HepG2 (cell line): ENCODE data around the gene USP7. TPM values are rescaled to one million over a fixed set of nuclear protein-coding genes. Genes with fewer than 3 reads are reported as not detected.
A peak's percentile ranks its signal among the peaks of the same experiment; 100 is the strongest.

ENCODE experiments used
- ATAC-seq: fragments of 200-7000 bp; cut with Tn5 transposase; 3 replicates; pipeline ENCODE4 v1.9.1; 2020; ENCODE audit warnings: mild to moderate bottlenecking, moderate library complexity
- BruUV-seq: library from RNA; stranded (reverse); fragments of 400-500 nt; replicated peaks from 2 replicates; lab custom pipeline; 2021; lab: Mats Ljungman, UMichigan
- CTCF ChIA-PET: fragments of 300-600 bp; formaldehyde crosslinking; extraction: SDS; loops from one replicate; lab custom pipeline; 2021; ENCODE audit warnings: low total read pairs, inconsistent platforms, low intra/inter-chr PET ratio; lab: Yijun Ruan, JAX
- POLR2A ChIA-PET: fragments of 350-600 bp; sonication (Branson Sonifier 250); formaldehyde crosslinking; loops from one replicate; lab custom pipeline; 2020; ENCODE audit warnings: antibody characterized with exemption, inconsistent platforms; lab: Yijun Ruan, JAX
- DNase-seq: peaks from one replicate; pipeline ENCODE4 v3.0.0-alpha.2; 2015; ENCODE audit warnings: low spot score
- FAIRE-seq: peaks from 3 replicates; lab custom pipeline; 2011; peaks lifted over from hg19 to GRCh38; lab: Jason Lieb, UNC
- H2AFZ ChIP-seq: one replicate; pipeline ENCODE4 v1.6.1; 2011; ENCODE audit warnings: low read length, inconsistent platforms
- H3K27ac ChIP-seq: fragments of 300-600 bp; 3 replicates; pipeline ENCODE4 v1.8.0; 2011; ENCODE audit warnings: mixed run types, mild to moderate bottlenecking, mixed read lengths, low read length, inconsistent platforms; ENCODE audit not compliant: insufficient read depth; ENCODE audit errors: extremely low read length
- H3K27me3 ChIP-seq, 2 experiments: fragments of 200-600 bp in 1 of 2; 2 replicates in 1 of 2; 3 replicates in 1 of 2; pipeline versions ENCODE4 v1.6.0 to v1.8.0; 2011; ENCODE audit warnings: low read length in 2 of 2, mild to moderate bottlenecking in 2 of 2, moderate library complexity in 2 of 2, inconsistent platforms in 1 of 2; ENCODE audit not compliant: insufficient read depth in 2 of 2, control insufficient read depth in 1 of 2
- H3K36me3 ChIP-seq, 2 experiments: fragments of 200-600 bp in 1 of 2; replicated peaks in 1 of 2; 2 replicates in 1 of 2; 3 replicates in 1 of 2; pipeline versions ENCODE4 v1.5.1 to v1.8.0; 2011; ENCODE audit warnings: low read length in 2 of 2, inconsistent platforms in 1 of 2; ENCODE audit not compliant: insufficient read depth in 2 of 2, control insufficient read depth in 1 of 2
- H3K4me1 ChIP-seq: 2 replicates; pipeline ENCODE4 v1.5.1; 2012; ENCODE audit warnings: low read length, inconsistent platforms; ENCODE audit not compliant: insufficient read depth
- H3K4me2 ChIP-seq: 2 replicates; pipeline ENCODE4 v1.6.0; 2011; ENCODE audit warnings: low read depth, low read length, inconsistent platforms
- H3K4me3 ChIP-seq, 3 experiments: fragments of 200-600 bp in 1 of 3; sonication (generic), shearing (Covaris generic) in 1 of 3; replicated peaks in 1 of 3; 2 replicates each; pipeline ENCODE4 v1.5.1; 2011 to 2016; ENCODE audit warnings: low read length in 3 of 3, inconsistent platforms in 2 of 3, low read depth in 2 of 3, mild to moderate bottlenecking in 2 of 3, control low read depth in 1 of 3, mixed read lengths in 1 of 3; ENCODE audit not compliant: insufficient read depth in 1 of 3
- H3K79me2 ChIP-seq: one replicate; pipeline ENCODE4 v1.6.1; 2011; ENCODE audit warnings: low read length, inconsistent platforms; ENCODE audit not compliant: insufficient read depth
- H3K9ac ChIP-seq: 2 replicates; pipeline ENCODE4 v1.6.0; 2011; ENCODE audit warnings: mild to moderate bottlenecking, low read depth, low read length, inconsistent platforms; ENCODE audit not compliant: insufficient read depth
- H3K9me3 ChIP-seq: 2 replicates; pipeline ENCODE4 v1.5.1; 2012; ENCODE audit warnings: mild to moderate bottlenecking, low read length
- H4K20me1 ChIP-seq: 2 replicates; pipeline ENCODE4 v1.6.0; 2011; ENCODE audit warnings: inconsistent platforms, mild to moderate bottlenecking, low read length, moderate library complexity; ENCODE audit not compliant: insufficient read depth
- CENPX ChIP-seq: sonication (generic); formaldehyde crosslinking; IDR thresholded peaks from 2 replicates; pipeline ENCODE4 v1.9.0; 2021; ENCODE audit warnings: mild to moderate bottlenecking, missing genetic modification reagents, moderate library complexity
- CREB1 ChIP-seq, 2 experiments: fragments of 450-650 bp in 1 of 2; IDR thresholded peaks; 2 replicates each; pipeline ENCODE4 v1.6.1; 2016 to 2017; ENCODE audit warnings: control low read depth in 1 of 2, mild to moderate bottlenecking in 1 of 2, missing compliant biosample characterization in 1 of 2, missing genetic modification characterization in 1 of 2
- CREM ChIP-seq, 2 experiments: sonication (generic) in 1 of 2; formaldehyde crosslinking in 1 of 2; IDR thresholded peaks; 2 replicates each; pipeline versions ENCODE4 v1.4.0 to v1.6.1; 2016 to 2020; ENCODE audit warnings: antibody characterized with exemption in 1 of 2, mild to moderate bottlenecking in 1 of 2, missing genetic modification reagents in 1 of 2
- FOXK1 ChIP-seq: sonication (generic); formaldehyde crosslinking; IDR thresholded peaks from 2 replicates; pipeline ENCODE4 v1.4.0; 2020; ENCODE audit warnings: low read depth, missing genetic modification reagents, borderline replicate concordance
- GABPA ChIP-seq, 2 experiments: IDR thresholded peaks; 2 replicates each; pipeline ENCODE4 v1.6.1; 2011 to 2016; ENCODE audit warnings: low read depth in 2 of 2, low read length in 1 of 2, missing biosample characterization in 1 of 2, missing genetic modification characterization in 1 of 2
- HOXA3 ChIP-seq: sonication (generic); formaldehyde crosslinking; IDR thresholded peaks from 2 replicates; pipeline ENCODE4 v1.5.0; 2020; ENCODE audit warnings: missing genetic modification reagents
- PHF20 ChIP-seq: sonication (generic); formaldehyde crosslinking; IDR thresholded peaks from 2 replicates; pipeline ENCODE4 v1.5.0; 2020; ENCODE audit warnings: mild to moderate bottlenecking, missing genetic modification reagents
- RBM39 ChIP-seq: fragments of 200-400 bp; formaldehyde crosslinking; IDR thresholded peaks from one replicate; pipeline ENCODE4 v1.6.1; 2018; ENCODE audit warnings: antibody characterized with exemption, mild to moderate bottlenecking, low read depth, low read length; ENCODE audit not compliant: poor library complexity, severe bottlenecking
- RXRA ChIP-seq: sonication (generic); formaldehyde crosslinking; IDR thresholded peaks from 2 replicates; pipeline ENCODE4 v1.5.1; 2020; ENCODE audit warnings: missing genetic modification reagents
- SIN3A ChIP-seq: IDR thresholded peaks from 2 replicates; pipeline ENCODE4 v1.6.1; 2011; ENCODE audit warnings: low read depth, mild to moderate bottlenecking, control low read depth, low read length, borderline replicate concordance
- SP1 ChIP-seq, 2 experiments: fragments of 450-650 bp in 1 of 2; sonication (generic) in 1 of 2; formaldehyde crosslinking in 1 of 2; IDR thresholded peaks; 2 replicates each; pipeline versions ENCODE4 v1.4.0 to v1.6.1; 2016 to 2020; ENCODE audit warnings: missing genetic modification reagents in 1 of 2
- ZKSCAN5 ChIP-seq: sonication (generic); formaldehyde crosslinking; IDR thresholded peaks from 2 replicates; pipeline ENCODE4 v1.5.1; 2020; ENCODE audit warnings: mild to moderate bottlenecking, missing genetic modification reagents
- ZNF160 ChIP-seq: sonication (generic); formaldehyde crosslinking; IDR thresholded peaks from 2 replicates; pipeline ENCODE4 v1.8.0; 2022; ENCODE audit warnings: mild to moderate bottlenecking, inconsistent platforms, missing genetic modification reagents
- ZNF292 ChIP-seq: sonication (generic); formaldehyde crosslinking; IDR thresholded peaks from 2 replicates; pipeline ENCODE4 v1.8.1; 2022; ENCODE audit warnings: mild to moderate bottlenecking, low read depth, missing genetic modification reagents, borderline replicate concordance
- ZNF780A ChIP-seq: sonication (generic); formaldehyde crosslinking; IDR thresholded peaks from 2 replicates; pipeline ENCODE4 v1.8.0; 2022; ENCODE audit warnings: mild to moderate bottlenecking, missing genetic modification reagents, moderate library complexity
- WGBS: methylation state at CpG from one replicate; pipeline ENCODE4 v1.1.6; 2017; ENCODE audit warnings: low lambda C conversion rate; 5-methylcytosine and 5-hydroxymethylcytosine counted together
- in situ Hi-C: cut with HindIII; loops from 2 replicates; pipeline ENCODE4 v1.10.0; 2017; ENCODE audit warnings: low pct_unique_long_range_greater_than_20kb; ENCODE audit not compliant: extremely low pct_ligation_motif_present
- intact Hi-C: fragments of 100-400 bp; cut with micrococcal nuclease; formaldehyde crosslinking; loops from one replicate; pipeline ENCODE4 v1.10.0; 2022; ENCODE audit not compliant: unreplicated experiment
- polyA plus RNA-seq, 8 experiments: library from polyadenylated mRNA; depleted of rRNA in 3 of 8; stranded (reverse) in 7 of 8; unstranded in 1 of 8; fragments of >200 nt; fragmentation: Illumina TruSeq in 4 of 8; extraction: Trizol in 4 of 8; gene quantifications; 2 replicates each; pipeline versions ENCODE4 v1.2.1 to v1.2.3, GENCODE V29; 2011 to 2016; ENCODE audit warnings: low read depth in 4 of 8, missing spikeins in 1 of 8, mixed read lengths in 1 of 8; ENCODE audit not compliant: insufficient read depth in 1 of 8
- total RNA-seq, 5 experiments: library from RNA; depleted of rRNA; stranded (reverse); fragments of >200 nt; fragmentation: Illumina TruSeq; extraction: Trizol; gene quantifications; 2 replicates each; pipeline ENCODE4 v1.2.3, GENCODE V29; 2016; ENCODE audit warnings: low read depth in 1 of 5
- TF ChIP-seq, protein P1 (sequence below): sonication (generic); formaldehyde crosslinking; IDR thresholded peaks from 2 replicates; pipeline ENCODE4 v1.8.1; 2023; ENCODE audit warnings: mild to moderate bottlenecking, missing genetic modification reagents
- TF ChIP-seq, protein P2 (sequence below): sonication (generic); formaldehyde crosslinking; IDR thresholded peaks from 2 replicates; pipeline ENCODE4 v1.4.0; 2020; ENCODE audit warnings: missing genetic modification reagents

The USP7 gene
- total and polyA plus RNA-seq, 2 of the 13 experiments (the other 11 are each of a cell fraction or from before 2014, with no cell fraction given): 52.5 to 173 TPM

DNA sequence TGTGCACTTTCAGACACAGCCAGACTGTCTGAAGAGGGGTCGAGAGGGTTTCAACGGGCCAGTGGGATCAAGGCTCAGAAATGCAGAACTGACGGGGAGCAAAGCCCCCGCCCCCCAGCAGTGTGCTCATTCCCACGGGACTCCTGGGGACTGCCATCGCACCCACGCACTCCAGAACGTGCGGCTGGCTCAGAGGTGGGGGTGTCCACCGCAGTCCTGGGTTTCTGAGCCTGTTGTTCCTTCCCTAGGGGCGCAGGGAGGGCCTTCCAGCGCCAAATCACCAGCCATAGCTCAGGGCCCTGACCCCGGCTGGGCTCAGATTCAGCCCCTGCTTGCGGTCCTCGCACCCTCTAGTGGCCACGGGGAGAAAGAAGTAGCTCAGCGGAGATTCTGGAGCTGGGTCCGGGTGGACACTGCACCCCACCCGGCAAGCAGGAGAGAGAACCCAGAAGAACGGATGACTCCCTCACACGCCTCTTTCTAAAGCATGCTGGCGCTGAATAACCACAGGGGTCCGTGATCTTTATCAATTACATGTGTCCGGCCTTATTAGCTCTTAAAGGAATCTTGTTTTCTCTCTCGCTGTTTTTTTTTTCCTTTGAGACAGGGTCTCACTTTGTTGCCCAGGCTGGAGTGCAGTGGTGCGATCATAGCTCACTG lies 45.0 kb upstream of the USP7 start (continued):
- TF ChIP-seq, protein P1, sequence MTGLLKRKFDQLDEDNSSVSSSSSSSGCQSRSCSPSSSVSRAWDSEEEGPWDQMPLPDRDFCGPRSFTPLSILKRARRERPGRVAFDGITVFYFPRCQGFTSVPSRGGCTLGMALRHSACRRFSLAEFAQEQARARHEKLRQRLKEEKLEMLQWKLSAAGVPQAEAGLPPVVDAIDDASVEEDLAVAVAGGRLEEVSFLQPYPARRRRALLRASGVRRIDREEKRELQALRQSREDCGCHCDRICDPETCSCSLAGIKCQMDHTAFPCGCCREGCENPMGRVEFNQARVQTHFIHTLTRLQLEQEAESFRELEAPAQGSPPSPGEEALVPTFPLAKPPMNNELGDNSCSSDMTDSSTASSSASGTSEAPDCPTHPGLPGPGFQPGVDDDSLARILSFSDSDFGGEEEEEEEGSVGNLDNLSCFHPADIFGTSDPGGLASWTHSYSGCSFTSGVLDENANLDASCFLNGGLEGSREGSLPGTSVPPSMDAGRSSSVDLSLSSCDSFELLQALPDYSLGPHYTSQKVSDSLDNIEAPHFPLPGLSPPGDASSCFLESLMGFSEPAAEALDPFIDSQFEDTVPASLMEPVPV: peak; percentile 89
- peak; percentile 79 for TF ChIP-seq RBM39
- peak; percentile 89 for TF ChIP-seq RXRA (CRISPR knock-in tag)
- peak; percentile 40; the same call in 1 of the 2 replicates for TF ChIP-seq SIN3A
- TF ChIP-seq, all 625 proteins: peak for 314

DNA sequence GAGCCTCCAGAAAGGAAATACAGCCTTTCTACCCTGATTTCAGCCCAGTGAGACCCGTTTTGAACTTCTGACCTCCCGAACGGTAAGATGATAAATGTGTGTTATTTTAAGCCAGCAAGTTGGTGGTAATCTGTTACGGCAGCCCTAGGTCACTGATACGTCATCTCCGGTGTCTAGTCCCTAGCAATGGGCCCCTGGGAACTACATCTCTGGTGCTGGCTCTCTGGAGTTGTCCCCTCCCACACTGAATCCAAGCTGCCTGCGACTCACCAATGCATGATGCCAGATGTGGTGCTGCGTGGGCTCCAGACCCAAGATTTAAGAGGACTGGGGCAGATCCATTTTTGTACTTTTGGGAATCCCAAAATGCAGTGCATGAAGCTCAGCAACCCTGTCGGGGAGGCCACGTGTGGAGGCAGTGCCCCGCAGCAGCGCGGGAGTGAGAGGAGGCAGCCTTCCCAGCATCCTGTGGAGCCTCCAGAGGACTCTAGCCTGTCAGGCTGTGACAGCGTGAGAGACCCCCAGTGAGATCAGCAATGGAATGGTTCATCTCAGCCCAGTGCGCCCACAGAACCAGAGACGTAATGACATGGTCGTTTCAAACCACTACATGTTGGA lies 43.6 kb upstream of the USP7 start:
- ATAC-seq (no peak), DNase-seq (no peak), FAIRE-seq (no peak)
- no peaks in the 10 kb centered on the region for H3K79me2 ChIP-seq
- H3K9ac ChIP-seq: no peak overlapping the region
- no peak overlapping the region for H3K4me3 ChIP-seq
- H3K27ac ChIP-seq: no peak overlapping the region
- H4K20me1 ChIP-seq: no peaks in the 10 kb centered on the region
- BruUV-seq: no TSS peak
- H3K4me2 ChIP-seq: peak overlapping the region; percentile 43
- H3K36me3 ChIP-seq: no peaks in the 10 kb centered on the region
- ChIA-PET CTCF (interaction anchor here (2.7 kb wide), 2 partner anchors 71 to 102 kb away, joined by 20 to 30 read pairs; no protein-coding TSS in a partner anchor), POLR2A (interaction anchor here (0.6 to 3.5 kb wide), 8 partner anchors 10 to 144 kb away, joined by 3 to 42 read pairs (median 14); partner anchors contain the start of gene HAPSTR1)
- H2AFZ ChIP-seq: no peak overlapping the region
- no peaks in the 10 kb centered on the region for H3K9me3 ChIP-seq
- peaks cover 65% of the 10 kb centered on the region for H3K4me1 ChIP-seq
- WGBS: 34% methylated on average over 14 of the region's 17 CpGs
- peaks cover 2 to 11% of the 10 kb centered on the region in 2 experiments; a peak in 3 of 5 replicates for H3K27me3 ChIP-seq
- intact Hi-C loops: no loop called here
- in situ Hi-C loops: no loop called here
- TF ChIP-seq CENPX (CRISPR knock-in tag) (no peak), CREM (IDR thresholded peaks at IDR 0.05) (0 out of 2 replicates have a peak, but pooled peaks have one; percentile 14), CREM (CRISPR knock-in tag; IDR thresholded peaks at IDR 0.05) (no peak), HOXA3 (CRISPR knock-in tag) (peak; percentile 77), ZNF292 (peak; percentile 40; the same call in 1 of the 2 replicates), FOXK1 (CRISPR knock-in tag) (no peak), ZKSCAN5 (no peak), GABPA (IDR thresholded peaks at IDR 0.05; ENCODE audit: low read depth, low read length) (no peak), GABPA (CRISPR knock-in tag; IDR thresholded peaks at IDR 0.05; ENCODE audit: low read depth) (peak; percentile 43), ZNF160 (CRISPR knock-in tag) (no peak), SP1 (IDR thresholded peaks at IDR 0.05) (no peak), SP1 (CRISPR knock-in tag; IDR thresholded peaks at IDR 0.05) (no peak), CREB1 (IDR thresholded peaks at IDR 0.05) (peak; percentile 71), CREB1 (CRISPR knock-in tag; IDR thresholded peaks at IDR 0.05) (peak; percentile 80), ZNF780A (CRISPR knock-in tag) (no peak), PHF20 (0 out of 2 replicates have a peak, but pooled peaks have one; percentile 17)
- TF ChIP-seq, protein P2, sequence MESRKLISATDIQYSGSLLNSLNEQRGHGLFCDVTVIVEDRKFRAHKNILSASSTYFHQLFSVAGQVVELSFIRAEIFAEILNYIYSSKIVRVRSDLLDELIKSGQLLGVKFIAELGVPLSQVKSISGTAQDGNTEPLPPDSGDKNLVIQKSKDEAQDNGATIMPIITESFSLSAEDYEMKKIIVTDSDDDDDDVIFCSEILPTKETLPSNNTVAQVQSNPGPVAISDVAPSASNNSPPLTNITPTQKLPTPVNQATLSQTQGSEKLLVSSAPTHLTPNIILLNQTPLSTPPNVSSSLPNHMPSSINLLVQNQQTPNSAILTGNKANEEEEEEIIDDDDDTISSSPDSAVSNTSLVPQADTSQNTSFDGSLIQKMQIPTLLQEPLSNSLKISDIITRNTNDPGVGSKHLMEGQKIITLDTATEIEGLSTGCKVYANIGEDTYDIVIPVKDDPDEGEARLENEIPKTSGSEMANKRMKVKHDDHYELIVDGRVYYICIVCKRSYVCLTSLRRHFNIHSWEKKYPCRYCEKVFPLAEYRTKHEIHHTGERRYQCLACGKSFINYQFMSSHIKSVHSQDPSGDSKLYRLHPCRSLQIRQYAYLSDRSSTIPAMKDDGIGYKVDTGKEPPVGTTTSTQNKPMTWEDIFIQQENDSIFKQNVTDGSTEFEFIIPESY: 0 out of 2 replicates have a peak, but pooled peaks have one; percentile 47
